Endodermal cell (in vitro differentiated cells): Measurements from ENCODE around the gene MAN1A2. TPM values are rescaled to one million over a fixed set of nuclear protein-coding genes. Genes with fewer than 3 reads are reported as not detected.
"Not testable (repeated sequence)": the region's sequence is repeated elsewhere in the genome, so short reads cannot be mapped to it uniquely, and the experiment has no call there.

Experiments used
- DNase-seq: peaks from one replicate; pipeline ENCODE4 v3.0.0-alpha.2; 2017
- H3K27ac ChIP-seq: 2 replicates; pipeline ENCODE4 v1.5.1; 2013; ENCODE audit warnings: mild to moderate bottlenecking, low read depth, low read length, moderate library complexity
- H3K27me3 ChIP-seq: 2 replicates; pipeline ENCODE4 v1.6.1; 2013; ENCODE audit warnings: mild to moderate bottlenecking, low read length, moderate library complexity; ENCODE audit not compliant: insufficient read depth, control insufficient read depth, poor library complexity, severe bottlenecking
- H3K36me3 ChIP-seq: 2 replicates; pipeline ENCODE4 v1.7.0; 2013; ENCODE audit warnings: mild to moderate bottlenecking, low read length, moderate library complexity; ENCODE audit not compliant: control insufficient read depth, insufficient read depth
- H3K4me1 ChIP-seq: one replicate; pipeline ENCODE4 v1.7.0; 2013; ENCODE audit warnings: low read length; ENCODE audit not compliant: control insufficient read depth, insufficient read depth
- H3K4me3 ChIP-seq: 2 replicates; pipeline ENCODE4 v1.5.1; 2013; ENCODE audit warnings: mild to moderate bottlenecking, low read length, moderate library complexity
- H3K9ac ChIP-seq: 2 replicates; pipeline ENCODE4 v1.6.1; 2013; ENCODE audit warnings: mild to moderate bottlenecking, low read length, moderate library complexity; ENCODE audit not compliant: poor library complexity, severe bottlenecking; ENCODE audit errors: extremely low read depth
- H3K9me3 ChIP-seq: 2 replicates; pipeline ENCODE4 v1.6.1; 2013; ENCODE audit warnings: mild to moderate bottlenecking, low read length, moderate library complexity; ENCODE audit not compliant: control insufficient read depth
- H3K27ac Mint-ChIP-seq: 2 replicates; pipeline ENCODE4 v1.8.0; 2020; ENCODE audit warnings: mixed read lengths
- H3K27me3 Mint-ChIP-seq: 2 replicates; pipeline ENCODE4 v1.8.0; 2021; ENCODE audit warnings: mild to moderate bottlenecking, mixed read lengths; ENCODE audit not compliant: insufficient read depth
- H3K36me3 Mint-ChIP-seq: 2 replicates; pipeline ENCODE4 v1.8.0; 2020; ENCODE audit warnings: low read depth, mixed read lengths
- H3K4me1 Mint-ChIP-seq: 2 replicates; pipeline ENCODE4 v1.8.0; 2020; ENCODE audit warnings: mixed read lengths
- H3K4me3 Mint-ChIP-seq: 2 replicates; pipeline ENCODE4 v1.8.0; 2020; ENCODE audit warnings: mild to moderate bottlenecking, moderate library complexity, mixed read lengths
- H3K9me3 Mint-ChIP-seq: 2 replicates; pipeline ENCODE4 v1.8.0; 2020; ENCODE audit warnings: mild to moderate bottlenecking, mixed read lengths
- WGBS, 2 experiments: methylation state at CpG; one replicate each; pipeline versions ENCODE4 v1.1.5 to v1.1.7; 2013; ENCODE audit warnings: missing lambda C conversion rate in 2 of 2, mixed read lengths in 1 of 2; ENCODE audit not compliant: insufficient coverage in 1 of 2, insufficient read length in 1 of 2; 5-methylcytosine and 5-hydroxymethylcytosine counted together
- total RNA-seq, 2 donors: library from RNA; stranded (reverse); fragmentation: NEBNext Ultra II Directional in 1 of 2; extraction: Animal tissue kit (Norgen Biotek cat#: 25700) in 1 of 2; gene quantifications; 2 replicates in 1 of 2; 3 replicates in 1 of 2; pipeline ENCODE4 v1.2.1, GENCODE V29; 2021
- TF ChIP-seq, protein P1 (sequence below): fragments of 200-600 bp; sonication (generic); conservative IDR thresholded peaks from 2 replicates; pipeline ENCODE4 v1.5.0; 2021; ENCODE audit warnings: antibody characterized with exemption, mild to moderate bottlenecking

Gene MAN1A2
- total RNA-seq, 2 donors from 2014 or later, result 33.3 to 40.9 TPM

DNA sequence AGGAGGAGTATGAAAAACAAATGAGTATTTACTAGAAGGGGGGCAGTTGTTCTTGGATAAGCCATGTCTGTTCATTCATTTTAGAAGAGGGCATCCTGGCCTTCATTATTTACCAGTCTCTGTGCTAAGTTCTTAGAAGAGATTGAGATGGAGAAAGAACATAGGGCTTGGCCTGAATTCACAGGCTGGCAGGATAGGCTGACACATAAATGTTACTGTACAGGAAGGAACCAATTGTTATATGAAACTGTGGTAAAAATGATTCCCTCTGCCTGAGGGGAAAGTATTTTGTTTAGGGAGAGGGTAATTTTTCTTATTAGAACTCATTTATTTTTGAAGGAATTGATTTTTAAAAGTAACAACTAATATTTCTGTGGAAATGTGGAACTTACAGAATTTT is 99.5 kb downstream of the MAN1A2 start:
- Mint-ChIP-seq H3K4me3 (no peak overlapping the region), H3K36me3 (peaks cover 35% of the 10 kb centered on the region), H3K4me1 (no peaks in the 10 kb centered on the region), H3K9me3 (no peaks in the 10 kb centered on the region), H3K27me3 (no peaks in the 10 kb centered on the region), H3K27ac (no peak overlapping the region)
- Histone ChIP-seq H3K36me3 (peaks cover 44% of the 10 kb centered on the region), H3K9ac (no peak overlapping the region), H3K4me3 (no peak overlapping the region), H3K4me1 (no peaks in the 10 kb centered on the region), H3K9me3 (no peaks in the 10 kb centered on the region), H3K27ac (no peak overlapping the region), H3K27me3 (no peaks in the 10 kb centered on the region)
- DNase-seq, result no peak
- TF ChIP-seq, protein P1, sequence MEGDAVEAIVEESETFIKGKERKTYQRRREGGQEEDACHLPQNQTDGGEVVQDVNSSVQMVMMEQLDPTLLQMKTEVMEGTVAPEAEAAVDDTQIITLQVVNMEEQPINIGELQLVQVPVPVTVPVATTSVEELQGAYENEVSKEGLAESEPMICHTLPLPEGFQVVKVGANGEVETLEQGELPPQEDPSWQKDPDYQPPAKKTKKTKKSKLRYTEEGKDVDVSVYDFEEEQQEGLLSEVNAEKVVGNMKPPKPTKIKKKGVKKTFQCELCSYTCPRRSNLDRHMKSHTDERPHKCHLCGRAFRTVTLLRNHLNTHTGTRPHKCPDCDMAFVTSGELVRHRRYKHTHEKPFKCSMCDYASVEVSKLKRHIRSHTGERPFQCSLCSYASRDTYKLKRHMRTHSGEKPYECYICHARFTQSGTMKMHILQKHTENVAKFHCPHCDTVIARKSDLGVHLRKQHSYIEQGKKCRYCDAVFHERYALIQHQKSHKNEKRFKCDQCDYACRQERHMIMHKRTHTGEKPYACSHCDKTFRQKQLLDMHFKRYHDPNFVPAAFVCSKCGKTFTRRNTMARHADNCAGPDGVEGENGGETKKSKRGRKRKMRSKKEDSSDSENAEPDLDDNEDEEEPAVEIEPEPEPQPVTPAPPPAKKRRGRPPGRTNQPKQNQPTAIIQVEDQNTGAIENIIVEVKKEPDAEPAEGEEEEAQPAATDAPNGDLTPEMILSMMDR, result no peak

DNA sequence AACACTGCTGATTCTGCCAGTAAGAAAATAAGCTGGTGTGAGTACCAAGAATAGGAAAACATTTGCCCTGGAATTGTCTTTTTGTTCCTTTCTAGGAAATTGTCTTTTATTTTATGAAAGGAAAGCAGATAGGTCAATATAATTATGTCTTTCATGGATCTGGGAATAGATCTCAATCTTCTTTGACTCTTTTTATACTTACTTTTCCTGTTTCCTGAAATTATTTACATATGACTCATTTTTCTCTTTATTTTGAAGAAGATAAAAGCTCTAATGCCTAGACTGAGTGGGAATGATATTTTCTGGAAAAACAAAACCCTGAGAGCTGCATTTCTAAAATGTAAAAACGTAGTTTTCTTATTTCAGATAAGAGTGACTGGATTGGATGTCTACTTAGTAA is 100.1 kb downstream of the MAN1A2 start:
- Mint-ChIP-seq H3K27ac (no peak overlapping the region), H3K4me1 (no peaks in the 10 kb centered on the region), H3K4me3 (no peak overlapping the region), H3K27me3 (no peaks in the 10 kb centered on the region), H3K36me3 (peaks cover 35% of the 10 kb centered on the region), H3K9me3 (no peaks in the 10 kb centered on the region)
- no peaks in the 10 kb centered on the region for H3K9me3 ChIP-seq
- no peak overlapping the region for H3K27ac ChIP-seq
- H3K4me3 ChIP-seq, result no peak overlapping the region
- TF ChIP-seq, protein P1, result no peak
- H3K9ac ChIP-seq, result no peak overlapping the region
- no peak for DNase-seq
- 100% methylated on average over 1 of the region's 1 CpG; no CpG with 5 or more reads in 1 of the 2 experiments for WGBS, 2 experiments
- peaks cover 43% of the 10 kb centered on the region for H3K36me3 ChIP-seq
- H3K4me1 ChIP-seq, result no peaks in the 10 kb centered on the region
- no peaks in the 10 kb centered on the region for H3K27me3 ChIP-seq

DNA sequence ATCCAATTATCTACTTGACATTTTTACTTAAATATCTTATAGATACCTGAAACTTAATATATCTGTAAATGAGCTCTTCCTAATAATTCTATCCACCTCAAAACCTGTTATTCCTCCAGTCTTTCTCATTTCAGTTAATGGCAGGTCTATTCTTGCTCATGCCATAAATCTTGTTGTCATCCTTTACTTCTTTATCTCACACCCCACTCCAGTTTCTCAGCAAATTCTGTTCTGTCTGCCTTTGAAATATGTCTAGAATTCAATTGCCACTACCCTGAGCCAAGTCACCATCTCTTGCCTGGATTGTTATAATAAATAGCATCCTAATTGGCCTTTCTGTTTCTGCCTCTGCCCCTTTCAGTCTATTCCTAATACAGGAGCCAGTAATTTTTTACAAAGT is 105.8 kb downstream of the MAN1A2 start:
- no peak for DNase-seq
- no peaks in the 10 kb centered on the region for H3K4me1 Mint-ChIP-seq
- no peak overlapping the region for H3K27ac Mint-ChIP-seq
- peaks cover 11% of the 10 kb centered on the region for H3K9me3 ChIP-seq
- H3K36me3 ChIP-seq, result peaks cover 21% of the 10 kb centered on the region
- H3K9ac ChIP-seq, result no peak overlapping the region
- H3K36me3 Mint-ChIP-seq, result peaks cover 37% of the 10 kb centered on the region
- TF ChIP-seq, protein P1, result no peak
- no peaks in the 10 kb centered on the region for H3K4me1 ChIP-seq
- H3K27ac ChIP-seq, result no peak overlapping the region
- H3K9me3 Mint-ChIP-seq, result peaks cover 19% of the 10 kb centered on the region
- H3K27me3 Mint-ChIP-seq, result no peaks in the 10 kb centered on the region
- H3K27me3 ChIP-seq, result no peaks in the 10 kb centered on the region
- no peak overlapping the region for H3K4me3 Mint-ChIP-seq
- no peak overlapping the region for H3K4me3 ChIP-seq

DNA sequence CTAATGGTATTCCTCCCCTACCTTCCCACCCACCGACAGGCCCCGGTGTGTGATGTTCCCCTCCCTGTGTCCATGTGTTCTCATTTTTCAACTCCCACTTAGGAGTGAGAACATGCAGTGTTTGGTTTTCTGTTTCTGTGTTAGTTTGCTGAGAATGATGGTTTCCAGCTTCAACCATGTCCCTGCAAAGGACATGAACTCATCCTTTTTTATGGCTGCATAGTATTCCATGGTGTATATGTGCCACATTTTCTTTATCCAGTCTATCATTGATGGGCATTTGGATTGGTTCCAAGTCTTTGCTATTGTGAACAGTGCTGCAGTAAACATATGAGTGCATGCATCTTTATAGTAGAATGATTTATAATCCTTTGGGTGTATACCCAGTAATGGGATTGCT is 108.2 kb downstream of the MAN1A2 start:
- H3K4me3 Mint-ChIP-seq, H3K27ac ChIP-seq, H3K27ac Mint-ChIP-seq, H3K4me1 ChIP-seq, H3K27me3 Mint-ChIP-seq, H3K27me3 ChIP-seq, H3K9ac ChIP-seq, DNase-seq, H3K4me1 Mint-ChIP-seq, H3K4me3 ChIP-seq: not testable (repeated sequence)
- peaks cover 19% of the 10 kb centered on the region for H3K9me3 Mint-ChIP-seq
- WGBS, 2 experiments, result 80% methylated on average over 2 of the region's 2 CpGs
- Histone ChIP-seq H3K9me3 (peaks cover 11% of the 10 kb centered on the region), H3K36me3 (peaks cover 11% of the 10 kb centered on the region)
- peaks cover 29% of the 10 kb centered on the region for H3K36me3 Mint-ChIP-seq
